NCI-H128 (cell line): ENCODE measurements around the gene NCKAP5L.

Source experiments
- DNase-seq: peaks from one replicate; lab custom pipeline; 2025; ENCODE audit not compliant: unreplicated experiment; lab: John Stamatoyannopoulos, UW

Gene NCKAP5L

DNA sequence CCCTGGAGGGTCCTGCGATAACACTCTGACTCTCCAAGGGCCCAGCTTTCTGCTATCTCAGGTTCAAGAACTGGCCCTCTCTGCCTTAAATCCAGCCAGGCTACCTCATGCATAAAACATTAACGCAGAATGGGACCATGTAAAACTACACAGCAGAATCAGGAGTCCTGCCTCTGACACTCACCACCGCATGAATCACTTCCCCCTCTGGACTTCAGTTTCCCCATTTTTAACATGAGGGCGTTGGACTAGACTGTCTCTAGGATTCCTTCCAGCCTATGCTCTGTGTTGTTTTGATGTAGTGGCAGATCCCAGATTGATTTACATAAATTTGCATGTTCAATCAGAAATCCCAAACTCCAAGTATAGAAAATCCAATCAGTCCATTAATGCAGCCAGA lies 3.3 kb downstream of the NCKAP5L start:
- no peak for DNase-seq

DNA sequence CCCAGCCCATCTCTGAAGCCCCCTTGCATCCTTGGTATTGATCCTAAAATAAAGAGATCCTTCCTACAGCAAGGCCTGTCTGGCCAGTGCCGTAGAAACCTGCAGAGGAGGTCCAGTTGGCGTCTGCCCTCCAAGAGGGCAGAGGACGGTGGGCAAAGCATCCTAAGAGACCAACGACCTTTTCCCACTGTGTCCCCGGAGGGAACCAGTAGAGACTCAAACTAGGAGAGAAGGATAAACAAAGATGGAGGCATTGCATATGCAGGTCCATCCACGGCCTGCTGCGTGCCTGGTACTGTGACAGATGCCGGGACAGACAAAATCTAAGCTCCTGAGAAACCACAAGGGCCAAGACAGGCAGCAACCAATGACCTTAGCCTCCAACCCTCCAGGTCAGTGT lies 3.8 kb downstream of the NCKAP5L start:
- no peak for DNase-seq

DNA sequence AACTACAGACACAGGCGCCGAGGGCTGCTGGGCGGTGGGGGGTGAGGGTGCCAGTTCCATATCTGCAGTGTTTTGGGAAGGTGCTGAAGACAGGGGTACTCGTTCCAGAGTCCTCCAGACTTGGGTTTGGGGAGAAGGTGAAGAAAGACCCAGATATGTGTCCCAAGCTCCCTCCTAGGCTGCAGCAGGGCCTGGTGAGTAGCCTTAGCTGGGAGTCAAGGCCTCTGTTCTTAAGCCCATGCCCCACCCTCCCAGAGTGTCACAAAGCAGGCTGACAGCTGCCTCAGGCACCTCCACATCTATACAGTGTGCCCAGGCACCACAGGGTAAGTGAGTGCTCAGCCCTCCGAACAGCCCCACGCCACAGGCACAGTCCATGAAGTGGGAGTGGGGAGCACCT lies 4.3 kb downstream of the NCKAP5L start:
- no peak for DNase-seq

DNA sequence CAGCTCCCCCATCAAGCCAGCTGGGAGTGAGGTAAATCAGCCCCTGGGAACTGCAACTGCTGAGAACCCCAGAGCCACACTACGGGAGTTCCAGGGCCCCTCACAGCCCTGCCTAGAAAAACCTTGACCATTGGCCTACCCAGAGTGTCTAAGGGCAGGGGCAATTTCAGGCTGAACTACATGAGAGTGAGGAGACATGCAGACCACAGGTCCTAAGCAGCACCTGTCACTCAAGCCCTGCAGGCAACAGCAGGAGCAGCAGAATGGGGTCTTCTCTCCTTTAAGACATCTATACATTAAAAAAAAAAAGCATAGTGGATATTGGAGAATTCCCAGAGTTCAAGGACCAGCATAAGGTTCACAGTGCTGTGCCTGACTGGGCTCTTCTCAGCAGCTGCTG lies 4.9 kb downstream of the NCKAP5L start:
- DNase-seq = no peak

GRCh38 chr12:49821373-49822287 lies 6.6 kb downstream of the NCKAP5L start:
- no peak for DNase-seq

GRCh38 chr12:49819786-49820185 lies 8.4 kb downstream of the NCKAP5L start:
- no peak for DNase-seq

DNA sequence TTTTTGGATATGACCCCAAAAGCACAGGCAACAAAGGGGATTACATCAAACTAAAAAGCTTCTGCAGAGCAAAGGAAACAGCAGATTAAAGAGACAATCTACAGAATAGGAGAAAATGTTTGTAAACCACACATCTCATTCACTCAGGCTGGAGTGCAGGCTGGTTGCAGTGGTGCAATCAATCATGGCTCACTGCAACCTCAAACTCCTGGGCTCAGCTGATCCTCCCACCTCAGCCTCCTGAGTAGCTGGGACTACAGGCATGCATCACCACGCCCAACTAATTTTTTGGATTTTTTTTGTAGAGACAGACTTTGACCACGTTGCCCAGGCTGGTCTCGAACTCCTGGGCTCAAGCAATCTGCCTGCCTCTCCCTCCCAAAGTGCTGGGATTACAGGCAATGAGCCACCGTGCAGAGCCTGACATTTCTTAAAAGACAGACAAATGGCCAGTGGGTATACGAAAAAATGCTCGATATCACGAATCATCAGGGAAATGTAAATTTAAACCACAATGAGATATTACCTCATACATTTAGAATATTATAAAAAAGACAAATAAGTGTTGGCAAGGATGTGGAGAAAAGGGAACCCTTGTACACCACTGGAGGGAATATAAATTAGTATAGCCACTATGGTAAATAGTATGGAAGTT lies 9.8 kb downstream of the NCKAP5L start:
- DNase-seq = no peak

DNA sequence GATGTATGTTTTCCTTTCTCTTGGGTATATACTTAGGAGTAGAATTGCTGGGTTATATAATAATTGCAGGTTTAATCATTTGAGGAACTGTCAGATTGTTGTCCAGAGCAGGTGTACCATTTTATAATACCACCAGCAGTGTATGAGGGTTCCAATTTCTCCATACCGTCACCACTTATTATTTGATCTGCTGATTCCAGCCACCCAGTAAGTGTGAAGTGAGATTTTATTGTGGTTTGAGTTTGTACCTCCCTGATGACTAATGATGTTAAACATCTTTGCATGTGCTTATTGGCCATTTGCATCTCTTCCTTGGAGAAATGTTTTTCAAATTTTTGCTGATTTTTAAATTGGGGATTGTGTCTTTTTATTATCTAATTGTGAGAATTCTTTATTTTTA lies 15.1 kb downstream of the NCKAP5L start:
- DNase-seq = no peak

DNA sequence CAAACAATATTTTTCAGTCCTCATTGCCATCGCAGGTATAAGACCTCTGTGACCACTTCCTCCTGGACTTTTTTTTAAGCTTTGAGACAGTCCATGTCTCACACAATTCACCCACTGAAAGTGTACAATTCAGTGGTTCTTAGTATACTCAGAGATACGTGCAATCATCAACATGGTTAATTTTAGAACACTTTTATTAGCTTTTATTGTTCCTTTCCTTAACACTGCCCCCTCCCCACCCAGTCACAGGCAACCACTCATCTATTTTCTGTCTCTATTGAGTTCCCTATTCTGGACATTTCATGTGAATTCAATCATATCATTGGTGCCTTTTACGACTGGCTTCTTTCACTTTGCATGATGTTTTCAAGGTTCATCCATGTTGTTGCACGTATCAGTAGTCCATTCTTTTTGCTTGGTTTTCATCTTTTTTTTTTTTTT lies 16.2 kb downstream of the NCKAP5L start:
- no peak for DNase-seq

- no peak for DNase-seq
Measured at GRCh38 chr12:49811136-49811535, 17.1 kb downstream of the NCKAP5L start.

- DNase-seq = no peak
Measured at GRCh38 chr12:49809906-49810389, 18.3 kb downstream of the NCKAP5L start.

- no peak for DNase-seq
Measured at GRCh38 chr12:49809381-49809905, 18.8 kb downstream of the NCKAP5L start.

GRCh38 chr12:49808686-49809380 lies 19.4 kb downstream of the NCKAP5L start:
- DNase-seq = no peak

- no peak for DNase-seq
Measured at GRCh38 chr12:49807991-49808580, 20.1 kb downstream of the NCKAP5L start.

- no peak for DNase-seq
Measured at GRCh38 chr12:49806877-49807276, 21.3 kb downstream of the NCKAP5L start.

DNA sequence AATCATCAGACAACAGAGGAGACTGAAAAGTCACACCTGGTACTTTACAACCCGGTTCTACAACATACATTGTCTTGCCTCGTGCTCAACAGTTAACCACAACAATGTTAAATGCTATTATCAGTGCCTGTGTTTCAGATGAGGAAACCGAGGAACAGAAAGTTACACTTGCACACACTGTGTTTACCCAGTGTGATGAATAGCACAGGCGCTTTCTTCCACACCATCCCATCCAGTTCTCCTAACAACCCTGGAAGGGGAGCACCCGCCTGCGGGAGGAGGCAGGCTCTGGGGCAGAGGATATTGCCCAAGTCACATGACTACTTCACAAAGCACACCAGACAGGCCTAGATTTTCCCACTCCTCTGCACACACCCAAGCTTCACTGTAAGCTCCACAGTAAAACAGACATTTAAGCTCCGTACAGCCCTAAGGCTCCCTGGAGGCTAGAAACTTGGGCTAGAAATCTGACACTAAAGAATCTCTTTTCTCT lies 21.8 kb downstream of the NCKAP5L start:
- DNase-seq = no peak

DNA sequence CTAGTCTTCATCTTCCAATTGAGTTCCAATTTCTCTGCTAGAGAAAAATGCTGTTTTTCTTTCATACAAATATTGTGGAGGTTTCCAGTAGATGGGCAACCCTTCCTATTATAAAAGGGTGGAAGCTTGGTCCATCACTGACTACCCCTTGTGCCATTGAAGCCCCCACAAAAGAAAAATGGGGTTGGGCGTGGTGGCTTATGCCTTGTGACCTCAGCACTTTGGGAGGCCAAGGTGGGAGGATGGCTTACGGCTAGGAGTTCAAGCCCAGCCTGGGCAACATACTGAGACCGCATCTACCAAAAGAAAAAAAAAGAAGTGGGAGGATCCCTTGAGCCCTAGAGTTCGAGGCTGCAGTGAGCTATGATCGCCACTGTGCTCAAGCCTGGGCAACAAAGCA lies 22.8 kb downstream of the NCKAP5L start:
- no peak for DNase-seq

GRCh38 chr12:49804821-49805220 lies 23.4 kb downstream of the NCKAP5L start:
- DNase-seq = no peak

GRCh38 chr12:49803693-49804450 lies 24.3 kb downstream of the NCKAP5L start:
- no peak for DNase-seq
